HG02970 (cell line): Measurements from ENCODE around the gene OBSL1.

Source experiments
- ATAC-seq: cut with Tn5 transposase; IDR thresholded peaks from one replicate; pipeline ENCODE4 v1.9.1; 2021; ENCODE audit warnings: mild to moderate bottlenecking, moderate library complexity, moderate number of reproducible peaks; ENCODE audit not compliant: unreplicated experiment, low FRiP score

OBSL1 gene

GRCh38 chr2:219536967-219537366 lies 34.4 kb downstream of the OBSL1 start:
- no peak for ATAC-seq

GRCh38 chr2:219536425-219536824 lies 34.9 kb downstream of the OBSL1 start:
- no peak for ATAC-seq

DNA sequence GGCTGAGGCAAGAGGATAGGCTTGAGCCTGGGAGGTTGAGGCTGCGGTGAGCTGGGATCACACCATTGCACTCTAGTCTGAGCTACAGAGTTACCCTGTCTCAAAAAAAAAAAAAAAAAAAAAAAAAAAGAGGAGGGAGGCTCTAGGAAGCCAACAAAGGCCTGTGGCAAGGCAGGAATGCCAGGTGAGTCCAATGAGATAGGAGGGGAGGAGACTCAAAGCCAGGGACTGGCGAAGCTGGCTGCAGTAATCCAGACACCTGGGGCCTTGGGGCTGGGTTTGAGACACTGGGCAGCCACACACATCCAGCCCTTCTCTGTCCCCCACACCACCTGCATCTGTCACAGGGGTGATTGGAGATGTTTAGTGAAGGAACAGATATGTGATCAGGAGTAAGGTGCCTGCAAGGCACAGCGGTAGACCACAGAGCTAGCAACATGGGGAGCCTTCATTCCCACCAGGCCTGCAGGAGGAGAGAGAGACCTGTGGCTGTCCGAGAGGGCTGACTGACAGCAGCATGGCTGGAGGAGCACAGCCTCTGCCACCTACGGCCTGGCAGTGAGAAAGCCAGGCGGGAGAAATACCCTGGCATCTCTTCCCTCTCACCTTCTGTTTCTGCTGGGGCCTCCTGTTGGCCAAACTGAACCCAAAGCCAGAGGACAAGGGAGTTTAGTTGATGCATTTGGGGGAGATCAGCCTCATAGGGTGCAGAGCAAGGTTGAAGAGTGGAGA lies 37.2 kb downstream of the OBSL1 start:
- no peak for ATAC-seq

DNA sequence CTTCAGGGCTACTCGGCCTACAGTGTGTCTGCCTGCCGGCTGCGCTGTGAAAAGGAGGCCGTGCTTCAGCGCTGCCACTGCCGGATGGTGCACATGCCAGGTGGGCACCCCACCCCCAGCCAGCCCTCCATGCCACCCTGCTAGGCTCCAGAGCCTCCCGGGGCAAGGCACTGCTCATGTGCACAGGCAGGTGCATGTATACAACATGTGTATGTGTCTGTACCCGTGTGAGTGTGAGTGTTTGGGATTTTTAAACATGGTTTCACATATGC lies 39.0 kb downstream of the OBSL1 start:
- ATAC-seq, result no peak

GRCh38 chr2:219531639-219532377 lies 39.5 kb downstream of the OBSL1 start:
- ATAC-seq, result no peak

DNA sequence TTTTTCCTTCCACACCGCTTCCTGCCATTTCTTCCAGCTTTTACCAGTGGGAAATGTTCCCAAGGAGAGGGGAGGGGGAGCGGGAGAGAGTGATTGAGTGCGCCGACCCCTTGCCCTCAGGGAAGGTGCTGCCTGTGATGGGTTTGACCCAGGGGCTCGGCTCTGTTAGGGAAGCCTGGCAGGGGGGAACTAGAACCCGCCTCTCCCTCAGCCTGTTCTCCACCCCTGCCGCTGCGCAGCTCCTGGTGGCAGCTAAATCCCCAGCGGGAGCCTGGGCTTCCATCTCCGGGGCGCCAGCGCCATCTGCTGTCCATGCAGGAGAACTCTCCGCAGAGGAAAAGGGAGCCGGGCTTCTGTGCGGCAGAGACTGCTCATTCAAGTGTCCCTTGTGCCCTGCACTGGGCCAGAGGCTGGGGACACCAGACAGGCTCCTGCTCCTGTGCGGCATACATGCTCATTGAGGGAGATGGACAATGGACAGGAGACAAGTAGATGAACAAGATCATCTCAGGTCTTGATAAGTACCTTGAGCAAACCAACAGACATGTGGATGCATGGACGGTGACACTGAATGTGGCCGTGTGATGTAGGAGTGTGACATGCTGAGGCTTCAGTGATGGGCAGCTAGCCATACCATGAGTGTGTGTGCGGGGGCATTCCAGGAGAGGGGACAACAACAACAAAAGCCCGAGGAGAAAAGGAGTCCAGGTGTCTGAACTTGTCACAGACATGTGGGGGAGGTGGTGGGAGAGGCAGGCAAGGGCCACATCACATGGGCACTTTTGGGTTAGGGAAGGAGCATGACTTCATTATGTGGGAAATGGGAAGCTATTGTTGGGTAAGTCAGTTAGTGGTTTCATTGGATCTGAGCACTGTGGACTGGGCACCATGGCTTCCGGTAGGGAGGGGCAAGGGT lies 41.0 kb downstream of the OBSL1 start:
- ATAC-seq, result peak; percentile 51

- no peak for ATAC-seq
Measured at GRCh38 chr2:219527472-219527871, 43.9 kb downstream of the OBSL1 start.

GRCh38 chr2:219527076-219527394 lies 44.3 kb downstream of the OBSL1 start:
- ATAC-seq, result no peak

DNA sequence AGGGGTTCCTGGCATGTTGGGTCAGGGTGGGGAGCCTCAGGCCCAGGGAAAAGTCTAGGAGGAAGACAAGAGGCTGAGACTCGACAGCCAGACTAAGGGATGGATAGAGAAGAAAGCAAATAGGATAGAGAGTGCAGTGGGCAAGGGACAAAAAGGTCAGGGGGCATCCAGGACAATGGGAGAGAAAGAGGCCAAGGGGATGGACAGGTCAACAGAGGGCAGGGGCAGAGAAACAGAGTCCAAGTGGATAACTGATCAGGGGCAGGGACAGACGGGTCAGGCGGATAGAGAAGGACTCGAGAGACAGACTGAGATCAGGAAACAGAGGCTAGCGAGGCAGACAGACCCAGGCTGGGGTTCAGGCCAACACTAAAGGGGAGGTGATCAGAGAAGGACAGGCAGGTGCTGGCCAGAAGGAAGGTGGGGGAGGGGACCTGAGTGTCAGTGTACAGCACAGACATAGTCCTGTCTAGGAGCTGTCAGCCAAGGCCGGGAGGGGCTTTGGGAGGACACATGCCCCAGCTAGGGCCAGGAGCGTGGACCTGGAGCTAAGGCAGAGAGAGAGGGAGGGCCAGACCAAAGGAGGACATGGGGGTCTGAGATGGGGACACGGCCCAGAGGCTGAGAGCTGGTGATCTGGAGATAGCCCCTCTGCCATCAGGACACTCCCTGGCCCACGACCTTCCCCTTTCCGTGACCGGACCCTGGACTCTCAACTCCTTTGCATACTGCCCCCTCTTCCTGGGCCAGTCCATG lies 44.8 kb downstream of the OBSL1 start:
- ATAC-seq, result no peak

DNA sequence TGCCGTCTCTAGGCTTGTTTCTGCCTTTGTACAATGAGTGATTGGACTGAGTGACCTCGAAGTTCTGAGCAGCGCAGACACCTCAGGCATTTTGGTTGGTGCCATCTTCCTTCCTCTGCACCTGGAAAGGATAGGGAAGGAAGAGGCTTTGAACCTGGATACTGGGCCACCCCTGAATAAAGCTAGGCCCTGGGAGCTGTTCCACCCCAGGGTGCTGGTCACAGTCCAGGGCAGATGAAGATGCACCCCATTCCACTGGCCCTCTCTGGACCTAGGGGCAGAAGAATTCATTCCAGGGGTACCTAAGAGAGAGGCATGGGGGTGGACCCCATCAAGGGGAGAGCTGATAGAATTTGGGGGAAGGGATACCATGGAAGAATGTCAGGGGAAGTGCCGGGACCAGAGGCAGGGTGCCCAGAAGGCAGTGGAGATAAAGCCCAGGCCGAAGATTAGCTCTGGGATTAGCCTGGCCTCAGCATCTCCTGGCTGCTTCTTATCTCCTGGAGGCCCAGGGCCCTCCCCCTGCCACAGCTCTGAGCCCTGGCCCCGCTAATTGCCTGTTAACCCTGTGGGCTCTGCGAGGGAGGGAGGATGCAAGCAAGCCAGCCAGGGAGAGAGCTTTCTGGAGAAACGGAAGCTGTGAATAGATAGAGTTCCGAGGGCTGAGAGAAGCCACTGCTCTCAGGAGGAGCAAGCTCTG lies 45.7 kb downstream of the OBSL1 start:
- ATAC-seq, result no peak

- ATAC-seq, result no peak
Measured at GRCh38 chr2:219524817-219525216, 46.5 kb downstream of the OBSL1 start.

DNA sequence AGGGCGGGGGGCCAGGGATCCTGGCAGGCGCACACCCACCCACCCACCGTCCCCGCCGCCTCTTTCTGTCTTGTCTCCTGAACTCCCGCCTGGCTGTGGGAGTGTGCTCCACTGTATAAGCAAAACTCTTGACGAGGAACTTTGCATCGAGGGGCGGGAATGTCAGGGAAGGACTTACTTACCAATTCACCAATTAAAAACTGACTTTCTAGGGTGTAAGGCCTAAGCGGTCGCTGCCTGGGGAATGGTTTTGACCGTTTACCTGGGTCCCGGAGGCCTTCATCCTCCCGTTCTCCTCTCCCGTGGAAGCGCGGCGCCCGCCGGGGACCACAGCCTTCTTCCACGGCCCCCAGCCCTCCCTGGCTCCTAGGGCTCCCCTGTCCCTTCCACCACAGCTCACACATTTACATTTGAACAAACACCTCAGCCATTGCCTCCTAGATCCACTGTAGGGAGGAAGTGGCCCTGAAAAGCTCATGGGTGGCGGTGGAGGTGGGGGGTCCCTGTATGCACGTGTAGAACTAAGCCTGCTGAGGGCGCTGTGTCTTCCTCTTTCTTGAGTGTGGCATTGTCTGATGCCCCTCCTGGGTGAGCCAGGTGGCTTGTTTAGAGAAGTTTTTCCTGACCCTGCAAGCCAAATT lies 48.2 kb downstream of the OBSL1 start:
- ATAC-seq, result no peak

DNA sequence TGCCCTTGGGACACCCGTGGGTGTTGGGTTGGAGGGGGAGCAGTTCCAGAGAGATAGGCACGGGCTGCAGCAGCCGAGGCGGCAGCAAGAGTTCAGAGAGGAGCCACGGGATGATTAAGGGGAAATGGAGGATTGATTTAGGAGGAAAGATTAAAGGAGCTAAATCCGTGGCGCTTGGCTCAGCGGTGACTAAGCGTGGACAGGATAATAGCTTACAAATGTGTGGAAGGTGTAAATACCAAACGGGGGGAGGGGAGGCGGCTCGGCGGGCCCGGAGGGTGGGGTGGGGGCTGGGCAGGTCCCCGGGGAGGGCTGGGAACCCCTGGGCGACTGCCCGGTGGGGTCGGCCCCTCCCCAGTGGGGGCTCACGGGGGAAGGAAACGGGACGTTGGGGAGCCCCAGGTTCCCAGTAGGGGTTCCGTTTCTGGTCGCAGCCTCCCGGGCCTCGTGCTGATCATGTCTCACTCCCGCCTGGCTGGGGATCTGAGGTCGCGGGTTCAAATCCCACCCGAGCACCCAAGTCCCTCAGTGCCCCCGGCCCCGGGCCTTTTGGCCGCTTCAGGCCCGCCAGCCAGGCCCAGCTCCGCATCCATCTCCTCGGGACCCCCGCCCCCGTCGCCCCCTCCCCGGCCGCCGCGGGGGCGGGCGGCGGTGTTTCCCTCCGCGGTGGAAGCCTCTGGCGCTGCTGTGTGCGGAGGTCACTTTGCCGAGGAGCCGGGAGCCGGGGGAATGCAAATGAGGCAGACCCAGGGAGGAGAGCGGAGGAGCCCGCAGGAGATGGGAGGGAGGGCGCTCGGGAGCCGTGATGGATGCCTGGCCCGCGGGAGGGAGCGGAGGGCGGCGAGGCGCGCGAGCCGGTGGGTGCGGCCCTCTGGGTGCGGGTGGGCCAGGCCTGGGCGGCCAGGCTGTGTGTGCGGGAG lies 49.0 kb downstream of the OBSL1 start:
- ATAC-seq, result no peak

DNA sequence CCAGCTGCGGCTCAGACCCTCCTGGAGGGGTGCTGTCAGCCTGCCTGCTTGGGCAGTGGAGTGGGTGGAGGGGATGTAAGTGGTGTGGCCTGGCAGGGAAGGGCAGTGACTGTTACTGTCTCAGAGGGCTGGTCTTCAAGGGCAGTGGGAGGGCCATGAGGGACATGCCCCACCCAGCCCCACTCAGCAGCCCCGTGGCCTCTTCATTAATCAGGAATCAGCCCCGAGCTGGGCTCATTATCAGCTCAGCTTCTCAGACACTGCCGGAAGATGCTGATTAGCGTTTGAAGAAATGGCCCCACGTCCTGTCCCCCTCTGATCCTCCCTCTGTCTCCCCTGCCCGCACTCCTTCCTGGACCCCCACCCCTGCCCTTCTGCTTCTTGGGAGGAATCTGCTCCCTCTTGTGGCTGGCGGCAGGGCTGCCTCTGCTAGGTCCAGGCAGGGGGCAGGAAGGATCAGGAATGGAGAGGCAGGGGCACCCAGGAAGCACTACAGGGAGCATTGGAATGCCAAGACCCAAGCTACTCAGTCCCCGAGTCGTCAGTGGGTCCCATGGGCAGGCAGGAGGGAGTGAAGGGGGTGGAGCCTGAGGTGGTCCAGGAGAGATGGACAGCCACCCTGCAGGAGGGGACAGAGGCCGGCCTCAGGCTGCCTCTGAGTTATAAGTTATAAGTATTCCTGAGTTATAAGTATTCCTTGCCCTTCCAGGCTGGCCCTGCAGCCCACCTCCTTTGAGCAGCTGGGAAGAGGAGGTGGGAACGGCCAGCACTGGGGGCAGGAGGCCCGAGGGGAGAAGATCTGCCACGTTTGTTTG lies 50.1 kb downstream of the OBSL1 start:
- ATAC-seq, result no peak

DNA sequence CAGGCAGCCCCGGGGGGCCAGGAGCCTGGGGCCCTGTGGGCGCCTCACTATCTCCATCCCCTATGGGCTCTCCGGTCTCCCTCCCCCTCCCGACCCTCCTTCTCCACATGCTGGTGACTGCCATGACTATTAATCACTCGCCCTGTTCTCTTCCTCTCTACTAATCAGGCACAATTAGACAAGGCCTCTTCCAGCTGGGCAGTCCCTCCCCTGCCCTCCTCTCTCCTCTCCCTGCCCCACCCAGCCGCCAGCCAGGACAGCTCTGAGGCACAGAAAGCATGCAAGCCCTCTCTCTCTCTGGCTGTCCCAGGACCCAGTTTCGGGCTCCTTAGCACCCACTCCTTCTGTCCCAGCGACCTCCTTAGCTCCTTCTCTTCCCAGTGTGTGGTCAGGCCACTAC lies 51.3 kb downstream of the OBSL1 start:
- ATAC-seq, result no peak

DNA sequence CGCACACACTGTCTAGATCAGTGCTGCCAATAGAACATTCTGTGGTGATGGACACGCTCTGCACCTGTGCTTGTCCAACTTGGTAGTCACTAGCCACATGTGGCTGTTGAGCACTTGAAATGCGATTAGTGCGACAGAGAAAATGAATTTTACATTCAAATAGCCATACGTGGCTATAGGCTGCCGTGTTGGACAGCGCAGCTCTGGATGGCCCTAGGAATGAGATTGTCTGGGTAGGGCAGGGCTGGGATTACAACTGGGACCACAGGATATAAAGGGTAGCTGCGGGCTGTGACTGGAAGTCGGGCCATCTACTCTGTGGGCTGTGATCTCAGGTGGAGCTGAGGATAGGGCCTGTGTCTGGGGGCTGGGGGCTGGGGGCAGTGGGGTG lies 51.8 kb downstream of the OBSL1 start:
- ATAC-seq, result no peak

DNA sequence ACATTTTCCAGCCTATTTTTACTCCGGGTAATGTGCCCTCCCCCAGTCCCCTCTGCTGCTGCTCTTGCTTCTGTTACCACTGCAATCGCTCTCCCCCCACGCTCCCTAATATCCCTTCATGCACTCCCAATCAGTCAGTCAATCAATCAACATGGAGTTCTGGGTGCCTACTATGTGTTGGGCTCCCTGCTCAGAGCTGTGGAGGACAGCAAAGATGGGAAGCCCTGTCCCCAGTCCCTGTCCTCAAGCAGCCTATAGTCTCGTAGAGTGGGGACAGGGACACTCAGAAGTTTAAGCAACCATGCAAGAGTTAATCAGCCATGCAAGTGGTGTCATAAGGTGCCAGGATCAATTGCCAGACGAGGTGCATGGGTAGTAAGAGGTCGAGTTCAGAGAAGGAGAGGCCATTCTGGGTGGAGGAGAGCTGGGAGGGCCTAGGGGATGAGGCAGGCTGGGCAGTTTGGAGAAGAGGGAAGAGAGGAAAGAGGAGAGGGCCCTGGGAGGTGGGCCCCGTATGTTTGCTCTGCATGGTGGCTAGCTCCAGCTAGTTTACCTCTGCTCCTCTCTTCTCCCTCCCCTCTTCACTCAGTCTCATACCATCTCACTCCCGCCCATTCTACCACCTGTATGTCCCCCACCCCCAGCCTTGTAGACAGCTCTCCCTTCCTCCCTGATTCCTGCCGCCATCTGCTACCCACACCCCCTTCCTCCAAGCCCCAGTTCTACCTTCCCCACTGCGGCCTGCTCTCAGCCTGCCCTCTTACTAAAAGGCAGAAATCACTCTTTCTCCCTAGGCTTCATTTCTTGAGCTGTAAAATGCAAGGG lies 53.2 kb downstream of the OBSL1 start:
- no peak for ATAC-seq
